Astrocyte of the cerebellum (primary cell): ENCODE results near the gene IGF1R.

Source experiments
- DNase-seq: peaks from one replicate; pipeline ENCODE4 v3.0.0-alpha.2; 2011; ENCODE audit warnings: low read depth
- H3K4me3 ChIP-seq: 2 replicates; pipeline ENCODE4 v1.5.1; 2011; ENCODE audit warnings: mild to moderate bottlenecking, low read depth, low read length, moderate library complexity
- CTCF ChIP-seq: IDR thresholded peaks from 2 replicates; pipeline ENCODE4 v1.5.1; 2012; ENCODE audit warnings: low read length, low read depth, moderate library complexity, mild to moderate bottlenecking; ENCODE audit errors: missing control alignments
- in situ Hi-C: cut with HindIII; loops from 2 replicates; pipeline ENCODE4 v1.10.0; 2017; ENCODE audit warnings: low sequenced_read_pairs

Gene IGF1R

DNA sequence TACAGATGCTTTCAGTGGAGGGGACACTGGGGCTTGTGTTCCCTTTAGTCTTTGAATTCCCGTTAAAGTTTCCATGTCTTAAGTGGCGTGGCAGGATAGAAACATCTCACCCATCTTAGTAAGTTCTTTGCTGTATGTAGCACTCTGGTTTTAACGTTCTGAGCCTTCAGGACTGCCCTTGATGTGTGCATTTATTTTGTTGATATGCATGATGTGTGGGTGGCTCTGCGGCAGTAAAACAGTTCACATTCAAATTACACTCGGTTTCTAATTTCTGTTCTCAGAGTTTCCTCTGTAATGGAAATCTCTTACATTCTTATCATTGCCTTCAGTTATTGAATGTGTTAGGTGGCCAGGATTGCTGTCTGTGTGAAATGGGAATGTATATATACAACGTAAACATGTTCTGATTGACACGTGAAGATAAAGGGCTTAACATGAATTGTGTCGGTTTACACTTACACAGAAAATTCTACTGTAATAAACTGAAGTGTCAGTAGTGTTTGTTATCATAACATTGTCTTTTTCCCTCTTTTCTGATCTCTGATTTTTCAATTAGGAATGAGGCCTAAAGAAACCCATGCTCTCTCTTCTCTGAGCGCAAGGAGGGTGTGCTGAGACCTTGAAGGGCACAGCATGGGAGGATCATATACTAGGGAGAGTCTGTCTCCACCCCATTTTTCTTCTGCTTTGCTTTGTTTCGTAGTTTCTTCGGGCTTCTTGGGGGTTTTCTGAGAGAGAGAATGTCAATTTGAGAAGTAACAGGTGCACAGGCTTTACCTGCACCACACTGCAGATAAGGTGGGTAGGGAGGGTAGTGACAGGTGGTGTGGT, 51.5 kb downstream of the IGF1R start:
- in situ Hi-C loops, result no loop called here
- H3K4me3 ChIP-seq, result no peak overlapping the region
- TF ChIP-seq CTCF, result no peak
- DNase-seq, result no peak

GRCh38 chr15:98700519-98700918, 52.2 kb downstream of the IGF1R start:
- TF ChIP-seq CTCF, result no peak
- no peak for DNase-seq
- in situ Hi-C loops, result no loop called here
- H3K4me3 ChIP-seq, result no peak overlapping the region

DNA sequence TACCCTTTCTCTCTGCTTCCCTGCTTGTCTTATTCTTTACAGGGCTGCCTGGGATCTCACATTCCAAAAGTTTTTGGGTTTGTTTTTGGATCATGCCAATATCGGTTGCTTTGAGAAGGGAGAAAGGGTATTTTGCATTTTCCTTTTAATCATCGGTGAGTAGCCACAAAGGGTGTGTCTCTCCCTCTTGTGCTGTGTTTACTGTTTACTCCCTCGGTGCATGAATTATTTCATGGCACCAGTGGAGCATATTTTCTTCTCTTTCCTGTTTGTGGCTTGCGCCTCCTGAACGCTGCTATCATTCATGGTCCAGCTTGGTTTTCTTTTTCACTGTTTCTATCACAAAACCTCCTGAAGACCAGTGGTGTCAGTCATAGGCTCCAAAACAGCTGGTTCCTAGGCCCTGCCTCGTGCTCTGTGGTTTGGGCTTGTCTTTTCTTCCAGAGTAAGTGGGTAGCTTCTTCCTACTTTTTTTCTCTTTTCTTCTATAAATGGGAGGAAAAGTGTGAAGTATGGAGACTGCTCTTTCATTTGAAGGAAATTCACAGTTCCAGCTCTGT, 54.9 kb downstream of the IGF1R start:
- TF ChIP-seq CTCF, result no peak
- in situ Hi-C loops, result no loop called here

DNA sequence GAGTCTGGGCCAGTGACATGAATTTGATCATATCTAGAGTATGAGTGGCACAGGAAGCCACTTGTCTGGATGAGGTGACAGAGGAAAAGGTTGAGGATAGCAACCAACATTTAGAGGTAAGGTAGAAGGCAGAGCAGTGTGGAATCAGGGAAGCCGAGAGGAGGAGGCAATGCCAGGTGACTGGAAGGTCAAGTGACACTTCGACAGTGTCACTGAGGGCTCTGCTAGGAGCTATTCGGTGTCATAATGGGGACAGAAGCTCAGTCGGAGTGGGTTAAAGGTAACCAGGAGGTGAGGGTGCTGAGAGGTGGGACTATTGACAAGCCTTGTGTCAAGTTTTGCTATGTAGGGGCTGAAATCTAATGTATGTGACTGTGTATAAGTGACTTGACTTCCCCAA, 56.7 kb downstream of the IGF1R start:
- in situ Hi-C loops, result no loop called here
- no peak overlapping the region for H3K4me3 ChIP-seq
- no peak for TF ChIP-seq CTCF
- no peak for DNase-seq

More for the DNA sequence above, 54.9 kb downstream of the IGF1R start:
- DNase-seq, result no peak
- no peak overlapping the region for H3K4me3 ChIP-seq

- DNase-seq, result no peak
- no peak overlapping the region for H3K4me3 ChIP-seq
- in situ Hi-C loops, result no loop called here
- TF ChIP-seq CTCF, result no peak
Measured at GRCh38 chr15:98706387-98706786, 58.0 kb downstream of the IGF1R start.

GRCh38 chr15:98706986-98707385, 58.6 kb downstream of the IGF1R start:
- no peak overlapping the region for H3K4me3 ChIP-seq
- no peak for DNase-seq
- TF ChIP-seq CTCF, result no peak
- in situ Hi-C loops, result no loop called here
